Peyer's patch (tissue), 4 donors: Measurements from ENCODE around the gene ZFHX2. TPM values are rescaled to one million over a fixed set of nuclear protein-coding genes. Genes with fewer than 3 reads are reported as not detected.

Experiments used
- DNase-seq, 3 donors: peaks; one replicate each; pipeline ENCODE4 v3.0.0-alpha.2; 2017 to 2019
- H3K27ac ChIP-seq, 4 donors: fragments of 200-600 bp; sonication (generic); one replicate each; pipeline ENCODE4 v1.5.1; 2016 to 2019
- H3K27me3 ChIP-seq, 2 donors: fragments of 200-600 bp; sonication (generic); one replicate each; pipeline ENCODE4 v1.5.1; 2019
- H3K36me3 ChIP-seq, 3 donors: fragments of 200-600 bp; sonication (generic); one replicate each; pipeline ENCODE4 v1.5.1; 2016 to 2019
- H3K4me1 ChIP-seq, 4 donors: fragments of 200-600 bp; sonication (generic); one replicate each; pipeline ENCODE4 v1.5.1; 2016 to 2019
- H3K4me3 ChIP-seq, 4 donors: fragments of 200-600 bp; sonication (generic); 1 replicate in 3 of 4; 2 replicates in 1 of 4; pipeline ENCODE4 v1.5.1; 2016 to 2019; ENCODE audit warnings: mild to moderate bottlenecking in 1 of 4
- H3K9me3 ChIP-seq, 4 donors: fragments of 200-600 bp; sonication (generic); one replicate each; pipeline ENCODE4 v1.5.1; 2016 to 2019; ENCODE audit warnings: mild to moderate bottlenecking in 1 of 4
- CTCF ChIP-seq, 6 experiments: fragments of 450-650 bp in 4 of 6; fragments of 200-600 bp in 2 of 6; sonication (generic) in 1 of 6; IDR thresholded peaks; one replicate each; pipeline ENCODE4 v1.5.1; 2017 to 2019; ENCODE audit warnings: antibody characterized with exemption in 6 of 6, mild to moderate bottlenecking in 3 of 6, moderate library complexity in 1 of 6
- POLR2A ChIP-seq, 2 donors: fragments of 450-650 bp; IDR thresholded peaks; one replicate each; pipeline ENCODE4 v1.5.1; 2017; ENCODE audit warnings: antibody characterized with exemption in 2 of 2, mild to moderate bottlenecking in 2 of 2, moderate library complexity in 2 of 2
- total RNA-seq, 4 donors: library from RNA; depleted of rRNA; stranded (reverse); fragments of >200 nt; gene quantifications; one replicate each; pipeline ENCODE4 v1.1.0, GENCODE V29; 2016

The ZFHX2 gene
- total RNA-seq, 4 donors from 2014 or later = 0.53 to 7.4 (median 1.0) TPM

GRCh38 chr14:23573384-23574015 is 21.9 kb upstream of the ZFHX2 start:
- Histone ChIP-seq H3K4me3 (no peak overlapping the region), H3K4me1 (peaks cover 0 to 21% (median 13%) of the 10 kb centered on the region in 4 donors), H3K36me3 (no peaks in the 10 kb centered on the region), H3K27ac (no peak overlapping the region), H3K9me3 (no peaks in the 10 kb centered on the region), H3K27me3 (peaks cover 0 to 28% of the 10 kb centered on the region in 2 donors)
- DNase-seq = no peak
- TF ChIP-seq POLR2A (IDR thresholded peaks at IDR 0.05) (no peak), CTCF (IDR thresholded peaks at IDR 0.05) (no peak)

- peaks cover 0 to 24% of the 10 kb centered on the region in 2 donors for H3K27me3 ChIP-seq
- TF ChIP-seq CTCF (IDR thresholded peaks at IDR 0.05) (no peak), POLR2A (IDR thresholded peaks at IDR 0.05) (no peak)
- peaks cover 3 to 23% (median 13%) of the 10 kb centered on the region in 4 donors for H3K4me1 ChIP-seq
- H3K9me3 ChIP-seq = no peaks in the 10 kb centered on the region
- H3K27ac ChIP-seq = no peak overlapping the region
- no peak overlapping the region for H3K4me3 ChIP-seq
- no peaks in the 10 kb centered on the region for H3K36me3 ChIP-seq
- DNase-seq = no peak
Observed at GRCh38 chr14:23572836-23573235, 21.3 kb upstream of the ZFHX2 start.

GRCh38 chr14:23572524-23572828 is 20.9 kb upstream of the ZFHX2 start:
- no peaks in the 10 kb centered on the region for H3K36me3 ChIP-seq
- no peak overlapping the region for H3K27ac ChIP-seq
- no peaks in the 10 kb centered on the region for H3K9me3 ChIP-seq
- no peak overlapping the region for H3K4me3 ChIP-seq
- H3K4me1 ChIP-seq = peaks cover 3 to 20% (median 12%) of the 10 kb centered on the region in 4 donors
- peaks cover 0 to 20% of the 10 kb centered on the region in 2 donors for H3K27me3 ChIP-seq
- no peak for DNase-seq
- TF ChIP-seq POLR2A (IDR thresholded peaks at IDR 0.05) = no peak

- no peaks in the 10 kb centered on the region for H3K36me3 ChIP-seq
- H3K4me1 ChIP-seq = peaks cover 2 to 16% (median 7%) of the 10 kb centered on the region in 4 donors
- H3K4me3 ChIP-seq = no peak overlapping the region
- no peaks in the 10 kb centered on the region for H3K9me3 ChIP-seq
- no peak overlapping the region for H3K27ac ChIP-seq
- no peak for DNase-seq
- H3K27me3 ChIP-seq = peaks cover 0 to 14% of the 10 kb centered on the region in 2 donors
- TF ChIP-seq POLR2A (IDR thresholded peaks at IDR 0.05) (no peak), CTCF (IDR thresholded peaks at IDR 0.05) (no peak)
Observed at GRCh38 chr14:23571701-23572523, 20.3 kb upstream of the ZFHX2 start.

GRCh38 chr14:23570806-23571483 is 19.4 kb upstream of the ZFHX2 start:
- H3K27ac ChIP-seq = no peak overlapping the region
- H3K4me1 ChIP-seq = peaks cover under 1 to 11% (median 6%) of the 10 kb centered on the region in 4 donors
- H3K9me3 ChIP-seq = no peaks in the 10 kb centered on the region
- no peak overlapping the region for H3K4me3 ChIP-seq
- peaks cover 0 to 3% (median 0%) of the 10 kb centered on the region in 3 donors for H3K36me3 ChIP-seq
- no peak for TF ChIP-seq CTCF (IDR thresholded peaks at IDR 0.05)
- TF ChIP-seq POLR2A (IDR thresholded peaks at IDR 0.05) = no peak
- no peak for DNase-seq
- H3K27me3 ChIP-seq = peaks cover 0 to 5% of the 10 kb centered on the region in 2 donors
